K562 (cell line): Measurements from ENCODE around the gene MAGI3. TPM values are rescaled to one million over a fixed set of nuclear protein-coding genes. Genes with fewer than 3 reads are reported as not detected.

ENCODE experiments used
- ATAC-seq: fragments of 200-7000 bp; cut with Tn5 transposase; 3 replicates; pipeline ENCODE4 v1.9.1; 2020; ENCODE audit warnings: moderate library complexity
- BruUV-seq: library from RNA; stranded (reverse); fragments of 400-500 nt; replicated peaks from 2 replicates; lab custom pipeline; 2021; lab: Mats Ljungman, UMichigan
- CTCF ChIA-PET: fragments of 300-600 bp; formaldehyde crosslinking; extraction: SDS; loops from one replicate; lab custom pipeline; 2021; ENCODE audit warnings: low intra/inter-chr PET ratio; lab: Yijun Ruan, JAX
- POLR2A ChIA-PET: fragments of 300-600, 350-650 bp; sonication (Branson Sonifier 250); formaldehyde crosslinking; extraction: SDS; loops from one replicate; lab custom pipeline; 2021; ENCODE audit warnings: antibody characterized with exemption, inconsistent platforms; lab: Yijun Ruan, JAX
- DNase-seq, 4 experiments: peaks; one replicate each; pipeline versions ENCODE4 v3.0.0 to v3.0.0-alpha.2; 2011 to 2018; ENCODE audit warnings: low spot score in 3 of 4, mixed read lengths in 3 of 4; ENCODE audit errors: extremely low read depth in 1 of 4
- FAIRE-seq: peaks from 2 replicates; lab custom pipeline; 2011; peaks lifted over from hg19 to GRCh38; lab: Jason Lieb, UNC
- H2AFZ ChIP-seq: 2 replicates; pipeline ENCODE4 v1.6.0; 2011; ENCODE audit warnings: low read depth, low read length, control low read depth, inconsistent platforms
- H3K27ac ChIP-seq: fragments of 200-600 bp; 3 replicates; pipeline ENCODE4 v1.8.0; 2011; ENCODE audit warnings: low read depth, mild to moderate bottlenecking, control low read depth, inconsistent platforms, low read length, moderate library complexity, mixed read lengths; ENCODE audit errors: extremely low read depth
- H3K27me3 ChIP-seq, 2 experiments: fragments of 300-600 bp in 1 of 2; 2 replicates in 1 of 2; 3 replicates in 1 of 2; pipeline versions ENCODE4 v1.6.0 to v1.8.0; 2011; ENCODE audit warnings: inconsistent platforms in 2 of 2, low read length in 2 of 2, mild to moderate bottlenecking in 1 of 2, mixed read lengths in 1 of 2, moderate library complexity in 1 of 2; ENCODE audit not compliant: control insufficient read depth in 2 of 2, insufficient read depth in 2 of 2
- H3K36me3 ChIP-seq: fragments of 300-600 bp; 3 replicates; pipeline ENCODE4 v1.8.0; 2011; ENCODE audit warnings: mild to moderate bottlenecking, low read length, inconsistent platforms; ENCODE audit not compliant: control insufficient read depth, insufficient read depth
- H3K4me1 ChIP-seq, 2 experiments: fragments of 200-600 bp in 1 of 2; replicated peaks in 1 of 2; 2 replicates in 1 of 2; 3 replicates in 1 of 2; pipeline versions ENCODE4 v1.5.1 to v1.8.0; 2011; ENCODE audit warnings: inconsistent platforms in 2 of 2, low read length in 2 of 2, mild to moderate bottlenecking in 1 of 2, mixed read lengths in 1 of 2, moderate library complexity in 1 of 2; ENCODE audit not compliant: control insufficient read depth in 2 of 2, insufficient read depth in 2 of 2
- H3K4me2 ChIP-seq: 2 replicates; pipeline ENCODE4 v1.6.1; 2011; ENCODE audit warnings: low read length, control low read depth, inconsistent platforms, mixed read lengths; ENCODE audit not compliant: insufficient read depth
- H3K4me3 ChIP-seq: fragments of 200-600 bp; sonication (generic), shearing (Covaris generic); 2 replicates; pipeline ENCODE4 v1.5.1; 2016; ENCODE audit warnings: control low read depth, inconsistent platforms
- H3K79me2 ChIP-seq: fragments of 200-600 bp; 3 replicates; pipeline ENCODE4 v1.8.0; 2011; ENCODE audit warnings: low read length, inconsistent platforms; ENCODE audit not compliant: control insufficient read depth, insufficient read depth
- H3K9ac ChIP-seq, 2 experiments: 2 replicates each; pipeline versions ENCODE4 v1.6.0 to v1.6.1; 2011; ENCODE audit warnings: low read depth in 2 of 2, low read length in 2 of 2, control low read depth in 1 of 2, inconsistent platforms in 1 of 2, mild to moderate bottlenecking in 1 of 2, mixed read lengths in 1 of 2; ENCODE audit not compliant: insufficient read depth in 1 of 2
- H3K9me1 ChIP-seq: one replicate; pipeline ENCODE4 v1.6.0; 2011; ENCODE audit warnings: inconsistent platforms, mild to moderate bottlenecking, low read length, moderate library complexity; ENCODE audit not compliant: control insufficient read depth, insufficient read depth
- H3K9me3 ChIP-seq: replicated peaks from 2 replicates; pipeline ENCODE4 v1.5.1; 2011; ENCODE audit warnings: low read depth, low read length, inconsistent platforms; ENCODE audit not compliant: control insufficient read depth, insufficient read depth
- H4K20me1 ChIP-seq: replicated peaks from 2 replicates; pipeline ENCODE4 v1.6.1; 2011; ENCODE audit warnings: low read length, inconsistent platforms, mixed read lengths; ENCODE audit not compliant: control insufficient read depth, insufficient read depth
- CTBP1 ChIP-seq: fragments of 450-650 bp; IDR thresholded peaks from 2 replicates; pipeline ENCODE4 v1.6.1; 2016; ENCODE audit warnings: borderline replicate concordance
- HDAC3 ChIP-seq: fragments of 450-650 bp; IDR thresholded peaks from 2 replicates; pipeline ENCODE4 v1.6.1; 2018; ENCODE audit warnings: borderline replicate concordance, mild to moderate bottlenecking, moderate library complexity; ENCODE audit not compliant: partially characterized antibody
- HMGN3 ChIP-seq: IDR thresholded peaks from 2 replicates; pipeline ENCODE4 v1.6.1; 2011; ENCODE audit warnings: borderline replicate concordance, low read depth, mild to moderate bottlenecking, mixed read lengths, low read length; ENCODE audit not compliant: insufficient read length; ENCODE audit errors: extremely low read depth
- MCM2 ChIP-seq: fragments of 450-650 bp; IDR thresholded peaks from 2 replicates; pipeline ENCODE4 v1.6.1; 2017; ENCODE audit warnings: low read depth, mild to moderate bottlenecking
- MNT ChIP-seq, 2 experiments: fragments of 450-650 bp; conservative IDR thresholded peaks; 2 replicates each; pipeline ENCODE4 v1.6.1; 2017; ENCODE audit warnings: mild to moderate bottlenecking in 2 of 2, moderate library complexity in 2 of 2
- PHB ChIP-seq: fragments of 250-450 bp; sonication (Bioruptor Pico); IDR thresholded peaks from 2 replicates; pipeline ENCODE4 v1.5.0; 2021
- RBM25 ChIP-seq: fragments of 200-400 bp; formaldehyde crosslinking; IDR thresholded peaks from 2 replicates; pipeline ENCODE4 v1.6.1; 2018; ENCODE audit warnings: low read length, low read depth, moderate library complexity; ENCODE audit not compliant: severe bottlenecking
- ZNF316 ChIP-seq: fragments of 450-650 bp; IDR thresholded peaks from 2 replicates; pipeline ENCODE4 v1.6.1; 2016
- WGBS: fragments of 100-300 bp; shearing (Covaris generic); methylation state at CpG from one replicate; pipeline ENCODE4 v1.1.6; 2016; ENCODE audit warnings: low coverage, mixed read lengths; ENCODE audit not compliant: insufficient coverage; ENCODE audit errors: missing lambda C conversion rate; 5-methylcytosine and 5-hydroxymethylcytosine counted together
- in situ Hi-C: fragments of 300-500 bp; cut with MboI; formaldehyde crosslinking; loops from 4 replicates; pipeline ENCODE4 v1.15.0; 2018; ENCODE audit warnings: inconsistent platforms, mixed read lengths
- intact Hi-C: fragments of 100-400 bp; cut with micrococcal nuclease; formaldehyde crosslinking; loops from 2 replicates; pipeline ENCODE4 v1.14.2; 2022
- polyA plus RNA-seq, 8 experiments: library from polyadenylated mRNA; depleted of rRNA in 4 of 8; stranded (reverse) in 5 of 8; unstranded in 3 of 8; fragments of >200 nt; fragmentation: Nextera tagmentation in 2 of 8; fragmentation: Illumina TruSeq in 1 of 8; extraction: Ambion mirVana in 2 of 8; extraction: Trizol in 1 of 8; gene quantifications; 2 replicates each; pipeline versions ENCODE4 v1.2.1 to v1.2.3, GENCODE V29; 2011 to 2014; ENCODE audit warnings: inconsistent platforms in 1 of 8, missing spikeins in 1 of 8
- total RNA-seq, 7 experiments: library from RNA; depleted of rRNA in 6 of 7; stranded (reverse); fragments of >200 nt in 6 of 7; fragmentation: Illumina TruSeq in 2 of 7; extraction: Trizol in 2 of 7; gene quantifications; 2 replicates each; pipeline versions ENCODE4 v1.2.1 to v1.2.3, GENCODE V29; 2011 to 2021; ENCODE audit warnings: low replicate concordance in 1 of 7
- TF ChIP-seq, protein P1 (sequence below): IDR thresholded peaks from 2 replicates; pipeline ENCODE4 v1.6.1; 2016; ENCODE audit warnings: missing genetic modification characterization, missing compliant biosample characterization
- TF ChIP-seq, protein P2 (sequence below): sonication (generic); formaldehyde crosslinking; IDR thresholded peaks from 2 replicates; pipeline ENCODE4 v1.8.0; 2022; ENCODE audit warnings: mild to moderate bottlenecking, missing genetic modification reagents, borderline replicate concordance

Gene MAGI3
- total and polyA plus RNA-seq, 9 of the 15 experiments (the other 6 are each of a cell fraction or from before 2014, with no cell fraction given), result 1.0 to 8.6 (median 5.5) TPM

GRCh38 chr1:113380075-113380474 is 10.2 kb upstream of the MAGI3 start (continued):
- TF ChIP-seq, protein P1, sequence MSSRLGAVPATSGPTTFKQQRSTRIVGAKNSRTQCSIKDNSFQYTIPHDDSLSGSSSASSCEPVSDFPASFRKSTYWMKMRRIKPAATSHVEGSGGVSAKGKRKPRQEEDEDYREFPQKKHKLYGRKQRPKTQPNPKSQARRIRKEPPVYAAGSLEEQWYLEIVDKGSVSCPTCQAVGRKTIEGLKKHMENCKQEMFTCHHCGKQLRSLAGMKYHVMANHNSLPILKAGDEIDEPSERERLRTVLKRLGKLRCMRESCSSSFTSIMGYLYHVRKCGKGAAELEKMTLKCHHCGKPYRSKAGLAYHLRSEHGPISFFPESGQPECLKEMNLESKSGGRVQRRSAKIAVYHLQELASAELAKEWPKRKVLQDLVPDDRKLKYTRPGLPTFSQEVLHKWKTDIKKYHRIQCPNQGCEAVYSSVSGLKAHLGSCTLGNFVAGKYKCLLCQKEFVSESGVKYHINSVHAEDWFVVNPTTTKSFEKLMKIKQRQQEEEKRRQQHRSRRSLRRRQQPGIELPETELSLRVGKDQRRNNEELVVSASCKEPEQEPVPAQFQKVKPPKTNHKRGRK (tag), result no peak
- peak; percentile 88 for TF ChIP-seq ZNF316

DNA sequence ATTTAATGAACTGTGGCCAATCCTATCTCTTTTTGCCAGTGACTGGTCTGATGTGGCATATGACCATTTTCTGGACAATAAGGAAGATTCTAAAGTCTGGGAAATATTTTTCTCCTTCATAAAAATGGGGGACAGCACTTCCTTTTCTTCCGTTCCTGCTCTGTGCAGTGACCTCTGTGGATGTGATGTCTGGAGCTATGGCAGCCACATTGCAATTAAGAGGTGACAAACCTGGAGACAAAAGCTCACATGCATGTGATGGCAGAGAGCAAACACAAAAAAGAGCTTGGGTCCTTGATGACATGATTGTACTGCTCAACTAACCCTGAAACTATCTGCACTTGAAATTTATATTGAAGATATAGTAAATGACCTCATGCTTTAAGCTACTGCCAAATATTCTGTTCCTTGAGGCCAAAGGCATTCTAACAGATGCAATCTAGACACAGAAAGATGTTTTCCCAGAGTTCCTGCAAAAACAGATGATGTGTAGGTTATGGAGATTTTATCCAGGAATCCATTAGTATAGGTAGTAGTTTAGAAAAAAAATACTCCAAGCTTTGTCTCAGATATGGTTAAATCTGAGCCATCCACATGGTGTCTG is 2.2 kb upstream of the MAGI3 start:
- no peaks in the 10 kb centered on the region for H3K9me1 ChIP-seq
- in situ Hi-C loops, result no loop called here
- TF ChIP-seq, protein P2, sequence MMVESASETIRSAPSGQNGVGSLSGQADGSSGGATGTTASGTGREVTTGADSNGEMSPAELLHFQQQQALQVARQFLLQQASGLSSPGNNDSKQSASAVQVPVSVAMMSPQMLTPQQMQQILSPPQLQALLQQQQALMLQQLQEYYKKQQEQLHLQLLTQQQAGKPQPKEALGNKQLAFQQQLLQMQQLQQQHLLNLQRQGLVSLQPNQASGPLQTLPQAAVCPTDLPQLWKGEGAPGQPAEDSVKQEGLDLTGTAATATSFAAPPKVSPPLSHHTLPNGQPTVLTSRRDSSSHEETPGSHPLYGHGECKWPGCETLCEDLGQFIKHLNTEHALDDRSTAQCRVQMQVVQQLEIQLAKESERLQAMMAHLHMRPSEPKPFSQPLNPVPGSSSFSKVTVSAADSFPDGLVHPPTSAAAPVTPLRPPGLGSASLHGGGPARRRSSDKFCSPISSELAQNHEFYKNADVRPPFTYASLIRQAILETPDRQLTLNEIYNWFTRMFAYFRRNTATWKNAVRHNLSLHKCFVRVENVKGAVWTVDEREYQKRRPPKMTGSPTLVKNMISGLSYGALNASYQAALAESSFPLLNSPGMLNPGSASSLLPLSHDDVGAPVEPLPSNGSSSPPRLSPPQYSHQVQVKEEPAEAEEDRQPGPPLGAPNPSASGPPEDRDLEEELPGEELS (CRISPR knock-in tag), result 0 out of 2 replicates have a peak, but pooled peaks have one; percentile 52
- TF ChIP-seq CTBP1 (no peak), PHB (CRISPR knock-in tag) (no peak), HMGN3 (no peak), MCM2 (no peak), RBM25 (peak; percentile 96), HDAC3 (peak; percentile 35), MNT (conservative IDR thresholded peaks at IDR 0.05) (peak in 1 of 2 experiments; percentile 38; a peak in 1 of 4 replicates)
- TF ChIP-seq, all 486 proteins: peak for 4
- FAIRE-seq (no peak), ATAC-seq (no peak), DNase-seq (no peak)
- Histone ChIP-seq H3K4me1 (peaks cover 17 to 23% of the 10 kb centered on the region in 2 experiments; a peak in 4 of 5 replicates), H3K27me3 (peaks cover 6 to 13% of the 10 kb centered on the region in 2 experiments; a peak in 4 of 5 replicates), H2AFZ (no peak overlapping the region), H3K4me3 (no peak overlapping the region), H3K36me3 (no peaks in the 10 kb centered on the region), H3K27ac (no peak overlapping the region), H3K4me2 (no peak overlapping the region), H3K79me2 (0 out of 3 replicates have a peak, but pooled peaks cover 3% of the 10 kb centered on the region), H3K9ac (no peak overlapping the region), H3K9me3 (no peaks in the 10 kb centered on the region), H4K20me1 (peaks cover 8% of the 10 kb centered on the region)
- BruUV-seq, result no TSS peak
- 29% methylated on average over 1 of the region's 1 CpG for whole genome bisulfite sequencing
- ChIA-PET POLR2A (interaction anchor here (1.0 to 1.6 kb wide), 3 partner anchors 9 to 246 kb away, joined by 3 to 4 read pairs (median 3); no protein-coding TSS in a partner anchor), CTCF (no interaction called here)
- intact Hi-C loops, result no loop called here
